KOPT-K1 (cell line): Measurements from ENCODE around the gene SLC22A7.

Experiments
- H3K27ac ChIP-seq: fragments of 200-600 bp; sonication (generic); 2 replicates; pipeline ENCODE4 v1.5.1; 2016; ENCODE audit warnings: antibody characterized with exemption, mild to moderate bottlenecking, low read depth, low read length; ENCODE audit not compliant: poor library complexity, severe bottlenecking
- H3K36me3 ChIP-seq: fragments of 200-600 bp; sonication (generic); 2 replicates; pipeline ENCODE4 v1.5.1; 2017; ENCODE audit warnings: antibody characterized with exemption, mild to moderate bottlenecking, low read length, moderate library complexity; ENCODE audit not compliant: insufficient read depth
- H3K9me3 ChIP-seq: fragments of 200-600 bp; sonication (generic); 2 replicates; pipeline ENCODE4 v1.5.1; 2017; ENCODE audit warnings: antibody characterized with exemption, low read length, mild to moderate bottlenecking; ENCODE audit not compliant: insufficient read depth, poor library complexity, severe bottlenecking

Gene SLC22A7

DNA sequence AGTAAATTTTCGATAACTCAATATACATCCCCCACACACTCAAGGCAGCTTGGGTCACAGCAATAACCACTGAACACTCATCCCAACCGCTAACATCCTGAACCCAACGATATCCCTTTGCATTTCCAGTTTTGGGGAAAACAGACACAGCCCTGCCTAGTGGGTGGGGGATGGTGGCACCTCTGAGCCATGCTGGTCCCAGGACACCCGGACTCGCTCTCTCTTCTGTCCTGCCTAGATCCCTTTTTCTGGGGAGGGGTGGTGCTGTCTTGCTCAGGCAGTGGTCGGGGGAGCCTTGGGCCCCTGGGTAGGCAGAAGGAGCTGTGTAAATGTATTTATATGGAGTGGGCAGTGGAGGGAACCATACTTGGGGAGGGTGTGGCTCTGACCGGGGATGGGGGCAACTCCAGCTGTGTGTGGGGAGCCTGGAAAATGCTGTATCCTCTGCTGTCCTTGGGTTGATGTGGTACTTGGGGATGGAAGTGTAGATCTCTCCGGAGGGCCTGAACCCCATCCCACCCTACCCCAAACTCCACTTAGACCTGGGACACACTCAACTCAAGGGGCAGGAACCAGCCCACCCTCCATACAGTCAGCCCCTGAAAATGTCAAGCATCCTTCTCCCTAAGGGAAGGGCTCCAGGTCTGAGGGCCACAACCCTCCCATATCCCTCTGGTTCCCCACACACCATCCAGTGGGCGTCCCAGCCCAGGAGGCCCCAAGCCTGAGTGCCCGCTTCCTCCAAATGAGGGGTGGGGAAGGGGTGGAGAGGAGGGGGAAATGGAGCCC is 23.7 kb upstream of the SLC22A7 start:
- Histone ChIP-seq H3K36me3 (no peaks in the 10 kb centered on the region), H3K27ac (no peak overlapping the region), H3K9me3 (no peaks in the 10 kb centered on the region)

DNA sequence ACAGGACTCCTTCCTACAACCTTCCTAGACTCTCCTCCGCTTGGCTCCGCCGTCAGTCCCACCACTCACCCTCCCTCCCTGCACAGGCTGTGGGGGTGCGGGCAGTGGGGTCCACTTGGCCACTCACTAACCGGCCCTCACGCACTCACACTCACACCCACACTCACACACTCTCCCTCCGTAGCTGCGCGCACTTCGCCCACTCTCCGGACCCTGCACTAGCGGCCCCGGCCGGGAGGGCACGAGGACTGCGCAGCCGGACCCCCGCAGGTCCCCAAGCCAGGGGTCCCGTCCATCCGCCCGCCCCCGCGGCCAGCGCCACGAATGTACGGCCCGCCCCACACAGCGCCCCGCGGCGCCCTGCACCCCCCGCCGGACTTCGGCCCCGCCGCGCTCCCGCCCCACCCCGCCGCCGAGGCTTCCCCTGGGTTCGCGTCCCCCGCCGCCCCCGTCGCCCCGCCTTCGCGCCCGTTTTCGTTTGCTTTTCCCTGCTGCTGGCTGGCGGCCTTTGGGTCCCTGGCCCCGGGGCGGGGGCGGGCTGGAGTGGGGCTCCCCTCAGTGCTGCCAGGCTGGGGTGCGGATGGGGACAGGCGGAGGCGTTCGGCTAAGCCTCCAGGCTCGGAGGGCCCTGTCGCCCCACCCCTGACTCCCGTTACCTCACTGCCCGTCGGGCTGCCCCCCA is 23.0 kb upstream of the SLC22A7 start:
- Histone ChIP-seq H3K27ac (no peak overlapping the region), H3K36me3 (no peaks in the 10 kb centered on the region), H3K9me3 (no peaks in the 10 kb centered on the region)

DNA sequence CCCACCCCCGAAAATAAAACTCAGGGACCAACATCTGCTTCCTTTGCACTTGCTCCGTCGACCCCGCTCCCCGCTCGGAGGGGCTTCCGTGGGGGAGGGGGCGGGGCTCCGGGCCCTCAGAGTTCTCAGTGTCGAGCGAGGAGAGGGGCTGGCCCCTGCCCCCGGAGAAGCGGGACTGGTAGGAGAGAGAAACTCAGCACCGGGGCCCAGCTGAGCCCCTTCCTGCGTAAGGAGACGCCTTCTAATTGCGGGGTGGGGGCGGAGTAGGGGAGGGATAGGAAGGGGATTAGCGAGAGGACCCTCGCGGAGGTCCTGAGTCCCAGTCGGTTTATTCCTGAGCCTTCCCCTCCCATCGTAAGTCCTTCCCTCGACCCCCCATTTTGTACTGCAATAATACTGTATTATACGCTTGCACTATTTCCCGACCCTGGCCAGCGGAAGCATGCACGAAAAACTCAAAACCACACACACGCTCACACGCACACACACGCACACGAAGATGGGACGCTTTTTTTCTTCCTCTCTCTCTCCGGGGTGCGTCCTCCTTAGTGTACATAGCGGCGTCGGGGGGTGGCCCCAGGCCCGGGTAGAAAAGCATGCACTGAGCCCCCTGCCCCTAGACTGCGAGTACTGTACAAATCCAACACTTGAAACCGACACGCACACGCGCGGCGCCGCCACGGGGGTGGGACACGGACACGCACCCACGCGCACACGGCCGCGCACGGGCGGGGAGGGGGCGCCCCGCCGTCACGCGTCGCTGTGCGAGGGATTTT is 22.1 kb upstream of the SLC22A7 start:
- Histone ChIP-seq H3K27ac (no peak overlapping the region), H3K9me3 (no peaks in the 10 kb centered on the region), H3K36me3 (no peaks in the 10 kb centered on the region)

DNA sequence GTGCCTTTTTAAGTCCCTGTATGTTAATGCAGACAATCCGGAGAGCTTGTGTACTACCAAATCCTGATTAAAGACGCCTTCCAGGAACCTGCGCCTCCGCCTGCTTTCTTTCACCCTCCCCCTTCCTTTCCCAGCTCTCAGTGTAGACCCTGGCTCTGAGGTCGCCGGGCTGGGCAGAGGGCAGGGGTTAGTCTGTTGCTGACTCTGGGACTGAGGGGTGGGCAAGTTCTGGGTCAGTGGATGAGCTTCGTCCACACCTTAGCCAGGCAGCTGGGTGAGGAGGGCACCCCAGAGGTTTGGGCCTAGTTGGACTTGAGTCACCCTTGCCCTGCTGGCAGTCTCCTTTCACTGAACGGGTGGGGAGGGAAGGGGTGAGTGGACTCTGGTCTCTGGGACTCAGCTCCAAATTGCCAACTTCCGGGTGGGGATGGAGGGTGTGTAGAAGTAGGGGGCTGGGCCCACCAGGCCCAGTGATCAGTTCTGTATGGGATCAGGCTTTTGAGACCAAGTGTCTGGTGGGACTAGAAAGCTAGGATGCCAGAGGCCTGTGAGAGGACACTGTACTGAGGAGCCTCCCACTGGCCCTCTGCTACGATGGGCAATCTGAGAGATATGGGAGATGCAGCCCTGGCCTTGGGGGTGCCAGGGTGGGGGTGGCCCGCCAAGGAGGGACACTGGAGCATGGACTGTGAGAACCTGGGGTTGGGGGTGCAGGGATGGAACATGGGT is 21.3 kb upstream of the SLC22A7 start:
- H3K9me3 ChIP-seq, result no peaks in the 10 kb centered on the region
- no peak overlapping the region for H3K27ac ChIP-seq
- no peaks in the 10 kb centered on the region for H3K36me3 ChIP-seq

DNA sequence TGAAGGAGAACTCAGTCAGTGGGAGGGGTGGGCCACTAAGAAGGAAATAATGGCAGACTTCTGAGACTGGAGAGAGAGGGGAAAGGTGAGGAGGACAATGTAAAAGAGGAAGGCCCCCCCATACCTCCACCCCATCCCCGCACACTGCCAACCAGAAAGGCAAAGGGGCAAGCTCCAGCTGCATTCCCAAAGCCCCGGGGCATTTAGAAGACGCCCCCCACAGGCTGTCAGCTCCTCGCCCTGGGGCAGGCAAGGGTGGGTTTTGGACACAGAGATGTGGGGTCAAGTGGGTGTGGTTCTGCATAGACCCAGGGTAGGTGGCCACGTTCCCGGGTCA is 20.8 kb upstream of the SLC22A7 start:
- no peaks in the 10 kb centered on the region for H3K36me3 ChIP-seq
- H3K27ac ChIP-seq, result no peak overlapping the region
- H3K9me3 ChIP-seq, result no peaks in the 10 kb centered on the region

DNA sequence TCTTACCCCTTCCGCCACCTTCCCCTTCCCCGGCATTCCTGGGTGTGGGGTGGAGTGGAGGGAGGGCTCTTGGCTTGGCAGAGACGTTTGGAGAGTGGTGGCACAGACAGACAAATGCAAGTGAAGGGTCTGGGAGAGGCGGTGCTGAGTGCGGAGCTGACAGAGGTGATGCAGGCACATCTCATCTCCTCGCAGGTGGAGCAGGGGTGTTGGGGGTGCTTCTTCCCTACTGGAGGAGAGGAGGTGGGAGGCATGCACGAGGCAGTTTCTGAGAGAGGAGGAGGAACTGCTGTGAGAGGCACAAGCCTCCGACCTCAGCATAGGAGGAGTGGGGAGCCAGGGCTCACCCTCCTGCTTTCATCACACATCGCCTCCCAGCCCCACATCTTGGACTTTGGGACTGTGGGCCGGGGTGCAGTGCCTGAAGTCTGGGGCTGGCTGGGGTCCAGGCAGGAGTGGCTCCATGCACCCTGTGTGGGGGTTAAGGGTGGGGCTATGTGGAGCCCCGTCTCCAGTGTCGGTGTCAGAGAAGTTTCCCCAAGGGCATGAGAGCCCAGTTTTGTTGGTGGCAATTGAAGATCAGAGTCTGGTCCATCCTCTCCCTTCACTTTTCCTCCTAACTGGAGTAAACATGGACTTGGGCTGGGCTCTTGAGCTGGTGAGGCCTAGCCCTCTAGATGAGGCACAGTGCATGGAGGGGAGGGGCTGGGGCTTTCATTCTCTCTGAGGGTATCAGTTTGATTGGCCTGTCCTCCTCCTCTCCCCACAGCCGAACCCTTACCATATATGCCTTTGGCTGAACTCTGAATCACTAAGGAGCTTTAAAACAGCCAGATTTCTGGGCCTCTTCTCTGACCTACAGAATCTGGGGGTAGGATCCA is 20.2 kb upstream of the SLC22A7 start:
- no peaks in the 10 kb centered on the region for H3K36me3 ChIP-seq
- no peaks in the 10 kb centered on the region for H3K9me3 ChIP-seq
- no peak overlapping the region for H3K27ac ChIP-seq

DNA sequence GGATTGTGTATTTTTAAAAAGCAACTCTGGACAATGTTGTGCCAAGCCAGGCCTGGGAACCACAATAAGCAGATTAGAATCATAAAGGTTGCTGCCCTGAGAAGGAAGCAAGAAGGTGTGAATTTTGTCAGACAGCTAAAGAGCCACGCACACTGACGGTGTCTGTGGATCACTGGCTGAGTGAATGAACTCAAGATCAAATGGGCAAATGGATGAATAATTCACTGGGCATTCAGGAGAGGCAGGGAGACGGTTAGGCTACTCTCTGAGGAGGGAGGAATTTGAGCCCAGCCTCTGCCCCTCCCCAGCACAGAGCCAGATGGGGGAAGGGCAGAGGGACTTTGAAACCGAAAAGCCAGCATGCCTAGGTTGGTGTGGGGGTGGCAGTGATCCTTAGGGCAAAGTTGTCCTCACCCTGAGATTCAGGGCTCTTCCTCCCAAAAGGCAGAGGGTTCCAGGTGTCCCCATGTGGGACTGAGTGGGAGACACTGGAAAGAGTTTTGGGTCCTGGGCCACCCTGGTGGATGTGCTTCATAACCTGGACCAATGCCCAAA is 19.5 kb upstream of the SLC22A7 start:
- Histone ChIP-seq H3K9me3 (no peaks in the 10 kb centered on the region), H3K36me3 (no peaks in the 10 kb centered on the region), H3K27ac (no peak overlapping the region)

DNA sequence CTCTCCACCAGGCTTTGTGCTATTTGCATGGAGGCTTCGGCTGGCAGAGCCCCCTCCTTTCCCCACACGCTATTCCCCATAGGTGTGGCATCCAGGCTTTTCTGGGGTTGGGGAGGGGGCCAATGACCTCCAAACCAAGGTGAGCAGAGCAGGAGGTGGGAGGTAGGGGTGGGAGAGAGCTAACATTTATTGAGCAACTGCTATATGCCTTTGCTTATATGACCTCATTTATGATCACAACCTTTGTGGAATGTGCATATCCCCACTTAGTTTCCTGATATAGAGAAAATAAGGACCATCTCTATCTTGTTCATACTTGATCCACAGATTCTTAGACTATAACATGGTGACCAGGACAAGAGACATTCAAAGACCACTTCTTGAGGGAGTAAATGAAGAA is 17.8 kb upstream of the SLC22A7 start:
- no peaks in the 10 kb centered on the region for H3K9me3 ChIP-seq
- no peak overlapping the region for H3K27ac ChIP-seq
- H3K36me3 ChIP-seq, result no peaks in the 10 kb centered on the region

DNA sequence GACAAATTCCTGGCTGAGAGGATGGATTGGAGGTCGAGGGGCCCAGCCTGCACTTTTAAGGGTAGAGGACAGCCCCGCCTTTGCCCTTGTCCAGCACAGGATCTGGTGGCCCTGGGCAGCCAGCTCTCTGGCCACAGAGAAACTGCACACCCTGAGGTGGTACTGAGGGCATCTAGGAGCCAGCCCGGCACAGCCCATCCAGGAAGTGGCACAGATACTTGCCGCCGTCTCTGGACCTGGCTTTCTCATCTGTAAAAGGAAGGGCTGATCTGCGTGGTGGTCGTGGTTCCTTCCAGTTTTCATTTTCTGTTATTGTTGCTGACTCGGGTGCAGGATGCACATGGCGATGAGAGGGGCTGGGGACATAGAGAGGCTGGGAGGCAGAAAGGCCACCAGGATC is 16.0 kb upstream of the SLC22A7 start:
- no peaks in the 10 kb centered on the region for H3K36me3 ChIP-seq
- no peak overlapping the region for H3K27ac ChIP-seq
- H3K9me3 ChIP-seq, result no peaks in the 10 kb centered on the region

DNA sequence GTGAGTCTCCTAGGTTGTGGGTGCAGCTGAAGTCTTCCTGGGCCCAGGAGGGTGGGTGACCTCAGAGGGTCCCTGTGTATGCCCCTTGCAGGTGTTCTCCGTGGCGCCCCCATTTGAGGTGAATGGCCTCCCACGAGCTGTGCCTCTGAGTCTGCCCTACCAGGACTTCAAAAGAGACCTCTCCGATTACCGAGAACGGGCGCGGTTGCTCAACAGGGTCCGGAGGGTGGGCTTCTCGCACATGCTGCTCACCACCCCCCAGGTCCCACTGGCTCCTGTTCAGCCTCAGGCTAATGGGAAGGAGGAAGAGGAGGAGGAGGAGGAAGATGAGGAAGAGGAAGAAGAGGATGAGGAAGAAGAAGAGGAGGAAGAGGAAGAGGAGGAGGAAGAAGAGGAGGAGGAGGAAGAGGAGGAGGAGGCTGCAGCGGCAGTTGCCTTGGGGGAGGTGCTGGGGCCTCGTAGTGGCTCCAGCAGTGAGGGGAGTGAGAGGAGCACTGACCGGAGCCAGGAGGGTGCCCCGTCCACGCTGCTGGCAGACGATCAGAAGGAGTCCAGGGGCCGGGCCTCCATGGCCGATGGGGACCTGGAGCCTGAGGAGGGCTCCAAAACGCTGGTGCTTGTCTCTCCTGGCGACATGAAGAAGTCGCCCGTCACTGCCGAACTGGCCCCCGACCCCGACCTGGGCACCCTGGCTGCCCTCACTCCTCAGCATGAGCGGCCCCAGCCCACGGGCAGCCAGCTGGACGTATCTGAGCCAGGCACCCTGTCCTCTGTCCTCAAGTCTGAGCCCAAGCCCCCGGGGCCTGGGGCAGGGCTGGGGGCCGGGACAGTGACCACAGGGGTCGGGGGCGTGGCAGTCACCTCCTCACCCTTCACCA is 15.2 kb upstream of the SLC22A7 start:
- Histone ChIP-seq H3K27ac (no peak overlapping the region), H3K9me3 (no peaks in the 10 kb centered on the region), H3K36me3 (no peaks in the 10 kb centered on the region)

DNA sequence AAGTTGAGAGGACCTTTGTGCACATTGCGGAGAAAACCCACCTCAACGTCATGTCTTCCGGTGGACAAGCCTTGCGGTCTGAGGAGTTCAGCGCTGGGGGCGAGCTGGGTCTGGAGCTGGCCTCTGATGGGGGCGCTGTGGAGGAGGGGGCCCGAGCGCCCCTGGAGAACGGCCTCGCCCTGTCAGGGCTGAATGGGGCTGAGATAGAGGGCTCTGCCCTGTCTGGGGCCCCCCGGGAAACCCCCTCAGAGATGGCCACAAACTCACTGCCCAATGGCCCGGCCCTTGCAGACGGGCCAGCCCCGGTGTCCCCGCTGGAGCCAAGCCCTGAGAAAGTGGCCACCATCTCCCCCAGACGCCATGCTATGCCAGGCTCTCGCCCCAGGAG is 14.6 kb upstream of the SLC22A7 start:
- H3K36me3 ChIP-seq, result no peaks in the 10 kb centered on the region
- no peak overlapping the region for H3K27ac ChIP-seq
- H3K9me3 ChIP-seq, result no peaks in the 10 kb centered on the region

DNA sequence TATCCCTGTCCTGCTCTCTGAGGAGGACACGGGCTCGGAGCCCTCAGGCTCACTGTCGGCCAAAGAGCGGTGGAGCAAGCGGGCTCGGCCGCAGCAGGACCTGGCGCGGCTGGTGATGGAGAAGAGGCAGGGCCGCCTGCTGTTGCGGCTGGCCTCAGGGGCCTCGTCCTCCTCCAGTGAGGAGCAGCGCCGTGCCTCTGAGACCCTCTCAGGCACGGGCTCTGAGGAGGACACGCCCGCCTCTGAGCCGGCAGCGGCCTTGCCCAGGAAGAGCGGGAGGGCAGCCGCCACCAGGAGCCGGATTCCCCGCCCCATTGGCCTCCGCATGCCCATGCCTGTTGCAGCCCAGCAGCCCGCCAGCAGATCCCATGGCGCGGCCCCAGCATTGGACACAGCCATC is 14.2 kb upstream of the SLC22A7 start:
- no peaks in the 10 kb centered on the region for H3K36me3 ChIP-seq
- H3K27ac ChIP-seq, result no peak overlapping the region
- H3K9me3 ChIP-seq, result no peaks in the 10 kb centered on the region

DNA sequence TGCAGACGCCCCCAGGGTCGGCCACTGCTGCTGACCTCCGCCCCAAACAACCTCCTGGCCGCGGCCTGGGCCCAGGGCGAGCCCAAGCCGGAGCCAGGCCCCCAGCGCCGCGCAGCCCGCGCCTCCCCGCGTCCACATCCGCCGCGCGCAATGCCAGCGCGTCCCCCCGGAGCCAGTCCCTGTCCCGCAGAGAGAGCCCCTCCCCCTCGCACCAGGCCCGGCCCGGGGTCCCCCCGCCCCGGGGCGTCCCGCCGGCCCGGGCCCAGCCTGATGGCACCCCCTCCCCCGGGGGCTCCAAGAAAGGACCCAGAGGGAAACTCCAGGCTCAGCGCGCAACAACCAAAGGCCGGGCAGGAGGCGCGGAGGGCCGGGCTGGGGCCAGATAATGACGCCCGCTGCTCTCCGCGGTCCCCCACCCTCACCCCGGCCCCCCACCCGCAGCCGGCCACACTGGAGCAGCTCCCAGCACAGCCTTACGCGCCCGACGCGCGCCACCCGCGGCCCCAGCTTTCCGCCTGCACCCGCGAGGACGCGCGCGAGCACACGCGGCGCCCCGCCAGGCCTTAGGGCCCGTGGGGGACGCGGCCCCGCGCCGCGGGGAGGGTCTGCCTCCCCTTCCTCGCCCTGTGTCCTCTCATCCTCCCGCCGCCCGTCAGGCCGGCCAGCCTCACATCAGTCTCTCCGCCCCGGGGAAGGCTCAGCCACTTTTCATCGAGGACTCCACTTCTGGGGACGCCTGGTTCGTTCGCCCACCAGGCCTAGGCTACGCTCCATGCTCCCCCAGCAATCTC is 12.9 kb upstream of the SLC22A7 start:
- H3K9me3 ChIP-seq, result no peaks in the 10 kb centered on the region
- no peak overlapping the region for H3K27ac ChIP-seq
- no peaks in the 10 kb centered on the region for H3K36me3 ChIP-seq
